ENCODE results near the gene LMCD1. TPM values are rescaled to one million over a fixed set of nuclear protein-coding genes. Genes with fewer than 3 reads are reported as not detected.

The LMCD1 gene
- polyA plus RNA-seq, 1 of the 3 experiments (the other 2 are of a cell fraction): 23.6 TPM

DNA sequence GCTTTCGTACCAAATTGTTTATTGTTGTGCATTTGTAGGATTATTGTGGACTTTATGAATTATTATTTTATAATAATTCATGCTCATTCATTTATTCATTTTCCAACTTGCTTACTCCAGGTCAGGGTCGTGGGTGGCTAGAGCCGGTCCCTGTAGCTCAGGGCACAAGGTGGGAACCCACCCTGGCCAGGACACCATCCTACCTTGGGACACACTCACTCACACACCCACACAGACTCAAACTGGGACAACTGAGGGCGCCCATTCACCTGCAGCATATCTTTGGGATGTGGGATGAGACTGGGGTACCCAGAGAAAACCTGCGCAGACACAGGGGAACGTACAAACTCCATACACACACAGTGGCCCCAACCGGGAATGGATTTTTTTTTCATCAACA lies 102.4 kb downstream of the LMCD1 start:
- no peak overlapping the region for H3K27ac ChIP-seq (ENCODE audit: low read depth in 2 of 2, low read length in 1 of 2)
- no peaks in the 10 kb centered on the region for H3F3A ChIP-seq (replicated peaks; ENCODE audit: insufficient read depth)
- POLR2A ChIA-PET: no interaction called here
- H3K9me2 ChIP-seq: no peaks in the 10 kb centered on the region
- H3K9me3 ChIP-seq: no peaks in the 10 kb centered on the region
- no peak for TF ChIP-seq JUND (IDR thresholded peaks at IDR 0.05)
- no peak for TF ChIP-seq EP300 (IDR thresholded peaks at IDR 0.05; ENCODE audit: borderline replicate concordance in 1 of 2, low read depth in 1 of 2, low read length in 1 of 2)
- TF ChIP-seq, protein P1, sequence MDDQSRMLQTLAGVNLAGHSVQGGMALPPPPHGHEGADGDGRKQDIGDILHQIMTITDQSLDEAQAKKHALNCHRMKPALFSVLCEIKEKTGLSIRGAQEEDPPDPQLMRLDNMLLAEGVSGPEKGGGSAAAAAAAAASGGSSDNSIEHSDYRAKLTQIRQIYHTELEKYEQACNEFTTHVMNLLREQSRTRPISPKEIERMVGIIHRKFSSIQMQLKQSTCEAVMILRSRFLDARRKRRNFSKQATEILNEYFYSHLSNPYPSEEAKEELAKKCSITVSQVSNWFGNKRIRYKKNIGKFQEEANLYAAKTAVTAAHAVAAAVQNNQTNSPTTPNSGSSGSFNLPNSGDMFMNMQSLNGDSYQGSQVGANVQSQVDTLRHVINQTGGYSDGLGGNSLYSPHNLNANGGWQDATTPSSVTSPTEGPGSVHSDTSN (IDR thresholded peaks at IDR 0.05): no peak
- TF ChIP-seq, protein P2, sequence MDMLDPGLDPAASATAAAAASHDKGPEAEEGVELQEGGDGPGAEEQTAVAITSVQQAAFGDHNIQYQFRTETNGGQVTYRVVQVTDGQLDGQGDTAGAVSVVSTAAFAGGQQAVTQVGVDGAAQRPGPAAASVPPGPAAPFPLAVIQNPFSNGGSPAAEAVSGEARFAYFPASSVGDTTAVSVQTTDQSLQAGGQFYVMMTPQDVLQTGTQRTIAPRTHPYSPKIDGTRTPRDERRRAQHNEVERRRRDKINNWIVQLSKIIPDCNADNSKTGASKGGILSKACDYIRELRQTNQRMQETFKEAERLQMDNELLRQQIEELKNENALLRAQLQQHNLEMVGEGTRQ (IDR thresholded peaks at IDR 0.05; ENCODE audit: borderline replicate concordance, low read depth, low read length): no peak
- no peak for TF ChIP-seq MXI1 (IDR thresholded peaks at IDR 0.05; ENCODE audit: low read depth, low read length)
- no peak for TF ChIP-seq SIN3A (IDR thresholded peaks at IDR 0.05; ENCODE audit: borderline replicate concordance, low read depth, low read length)
- TF ChIP-seq FOXM1 (IDR thresholded peaks at IDR 0.05; ENCODE audit: low read depth): no peak
- TF ChIP-seq, protein P3, sequence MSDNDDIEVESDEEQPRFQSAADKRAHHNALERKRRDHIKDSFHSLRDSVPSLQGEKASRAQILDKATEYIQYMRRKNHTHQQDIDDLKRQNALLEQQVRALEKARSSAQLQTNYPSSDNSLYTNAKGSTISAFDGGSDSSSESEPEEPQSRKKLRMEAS (IDR thresholded peaks at IDR 0.05; ENCODE audit: low read depth): no peak
- no peak for TF ChIP-seq TEAD4 (IDR thresholded peaks at IDR 0.05; ENCODE audit: borderline replicate concordance, insufficient read depth)
- TF ChIP-seq FOXJ3 (CRISPR knock-in tag; IDR thresholded peaks at IDR 0.05): no peak
- CTCF ChIA-PET: interaction anchor here (7.5 kb wide), 1 partner anchor 160 kb away, joined by 76 read pairs; no protein-coding TSS in a partner anchor
- H3K4me3 ChIP-seq (ENCODE audit: low read depth in 2 of 2, low read length in 1 of 2): no peak overlapping the region
- H3K79me2 ChIP-seq (ENCODE audit: insufficient read depth): no peaks in the 10 kb centered on the region
- no peak overlapping the region for H2AFZ ChIP-seq (ENCODE audit: low read depth)
- H3K4me2 ChIP-seq: no peak overlapping the region
- no peak for DNase-seq
- no peaks in the 10 kb centered on the region for H4K20me1 ChIP-seq (ENCODE audit: insufficient read depth)
- WGBS (ENCODE audit: low lambda C conversion rate): 76% methylated on average over 7 of the region's 7 CpGs
- H3K9ac ChIP-seq: no peak overlapping the region
- H3K4me1 ChIP-seq (ENCODE audit: control insufficient read depth in 1 of 2, insufficient read depth in 2 of 2, low read depth in 1 of 2, low read length in 1 of 2): peaks cover 5 to 35% of the 10 kb centered on the region in 2 experiments; a peak in 3 of 4 replicates
- no peaks in the 10 kb centered on the region for H3K36me3 ChIP-seq (replicated peaks in 1 of 2; ENCODE audit: control insufficient read depth in 1 of 2, insufficient read depth in 2 of 2, low read length in 1 of 2)
- no peaks in the 10 kb centered on the region for H3K27me3 ChIP-seq (ENCODE audit: insufficient read depth)

DNA sequence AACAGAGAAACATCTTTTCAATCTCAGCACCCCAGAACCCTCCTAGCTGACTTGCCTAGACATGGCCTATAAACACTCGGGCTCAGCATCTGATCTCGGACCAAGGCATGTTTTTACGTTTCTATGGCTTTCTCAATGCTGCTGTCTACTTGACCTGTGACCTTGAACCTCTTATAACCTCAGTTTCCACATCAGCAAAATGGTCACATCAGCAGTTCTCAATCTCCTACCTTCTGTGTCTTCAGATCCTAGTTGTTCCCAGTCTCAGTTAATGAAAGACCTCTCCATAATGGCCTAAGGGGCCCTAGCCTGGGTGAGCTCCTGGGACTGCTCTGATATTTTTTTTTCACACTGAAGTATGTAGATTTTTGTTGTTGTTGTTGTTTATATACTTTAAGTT lies 103.4 kb downstream of the LMCD1 start:
- Histone ChIP-seq H3K4me3 (ENCODE audit: low read depth in 2 of 2, low read length in 1 of 2) (no peak overlapping the region), H3K36me3 (replicated peaks in 1 of 2; ENCODE audit: control insufficient read depth in 1 of 2, insufficient read depth in 2 of 2, low read length in 1 of 2) (no peaks in the 10 kb centered on the region), H3K9ac (no peak overlapping the region), H3K27me3 (ENCODE audit: insufficient read depth) (no peaks in the 10 kb centered on the region), H3K4me2 (no peak overlapping the region), H3K27ac (ENCODE audit: low read depth in 2 of 2, low read length in 1 of 2) (no peak overlapping the region), H3K9me2 (no peaks in the 10 kb centered on the region), H3K79me2 (ENCODE audit: insufficient read depth) (no peaks in the 10 kb centered on the region), H2AFZ (ENCODE audit: low read depth) (no peak overlapping the region), H3K4me1 (ENCODE audit: control insufficient read depth in 1 of 2, insufficient read depth in 2 of 2, low read depth in 1 of 2, low read length in 1 of 2) (peaks cover 5 to 35% of the 10 kb centered on the region in 2 experiments; a peak in 3 of 4 replicates), H3K9me3 (no peaks in the 10 kb centered on the region), H3F3A (replicated peaks; ENCODE audit: insufficient read depth) (no peaks in the 10 kb centered on the region), H4K20me1 (ENCODE audit: insufficient read depth) (no peaks in the 10 kb centered on the region)
- DNase-seq: no peak
- ChIA-PET POLR2A (no interaction called here), CTCF (interaction anchor here (1.1 to 7.5 kb wide), 3 partner anchors 18 to 164 kb away, joined by 4 to 76 read pairs (median 5); partner anchors contain the start of gene OXTR)
- WGBS (ENCODE audit: low lambda C conversion rate): 84% methylated on average over 3 of the region's 3 CpGs
- TF ChIP-seq, protein P4, sequence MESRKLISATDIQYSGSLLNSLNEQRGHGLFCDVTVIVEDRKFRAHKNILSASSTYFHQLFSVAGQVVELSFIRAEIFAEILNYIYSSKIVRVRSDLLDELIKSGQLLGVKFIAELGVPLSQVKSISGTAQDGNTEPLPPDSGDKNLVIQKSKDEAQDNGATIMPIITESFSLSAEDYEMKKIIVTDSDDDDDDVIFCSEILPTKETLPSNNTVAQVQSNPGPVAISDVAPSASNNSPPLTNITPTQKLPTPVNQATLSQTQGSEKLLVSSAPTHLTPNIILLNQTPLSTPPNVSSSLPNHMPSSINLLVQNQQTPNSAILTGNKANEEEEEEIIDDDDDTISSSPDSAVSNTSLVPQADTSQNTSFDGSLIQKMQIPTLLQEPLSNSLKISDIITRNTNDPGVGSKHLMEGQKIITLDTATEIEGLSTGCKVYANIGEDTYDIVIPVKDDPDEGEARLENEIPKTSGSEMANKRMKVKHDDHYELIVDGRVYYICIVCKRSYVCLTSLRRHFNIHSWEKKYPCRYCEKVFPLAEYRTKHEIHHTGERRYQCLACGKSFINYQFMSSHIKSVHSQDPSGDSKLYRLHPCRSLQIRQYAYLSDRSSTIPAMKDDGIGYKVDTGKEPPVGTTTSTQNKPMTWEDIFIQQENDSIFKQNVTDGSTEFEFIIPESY (IDR thresholded peaks at IDR 0.05; ENCODE audit: borderline replicate concordance, low read depth): no peak
- TF ChIP-seq FOXM1 (IDR thresholded peaks at IDR 0.05; ENCODE audit: low read depth): no peak
- TF ChIP-seq, protein P5, sequence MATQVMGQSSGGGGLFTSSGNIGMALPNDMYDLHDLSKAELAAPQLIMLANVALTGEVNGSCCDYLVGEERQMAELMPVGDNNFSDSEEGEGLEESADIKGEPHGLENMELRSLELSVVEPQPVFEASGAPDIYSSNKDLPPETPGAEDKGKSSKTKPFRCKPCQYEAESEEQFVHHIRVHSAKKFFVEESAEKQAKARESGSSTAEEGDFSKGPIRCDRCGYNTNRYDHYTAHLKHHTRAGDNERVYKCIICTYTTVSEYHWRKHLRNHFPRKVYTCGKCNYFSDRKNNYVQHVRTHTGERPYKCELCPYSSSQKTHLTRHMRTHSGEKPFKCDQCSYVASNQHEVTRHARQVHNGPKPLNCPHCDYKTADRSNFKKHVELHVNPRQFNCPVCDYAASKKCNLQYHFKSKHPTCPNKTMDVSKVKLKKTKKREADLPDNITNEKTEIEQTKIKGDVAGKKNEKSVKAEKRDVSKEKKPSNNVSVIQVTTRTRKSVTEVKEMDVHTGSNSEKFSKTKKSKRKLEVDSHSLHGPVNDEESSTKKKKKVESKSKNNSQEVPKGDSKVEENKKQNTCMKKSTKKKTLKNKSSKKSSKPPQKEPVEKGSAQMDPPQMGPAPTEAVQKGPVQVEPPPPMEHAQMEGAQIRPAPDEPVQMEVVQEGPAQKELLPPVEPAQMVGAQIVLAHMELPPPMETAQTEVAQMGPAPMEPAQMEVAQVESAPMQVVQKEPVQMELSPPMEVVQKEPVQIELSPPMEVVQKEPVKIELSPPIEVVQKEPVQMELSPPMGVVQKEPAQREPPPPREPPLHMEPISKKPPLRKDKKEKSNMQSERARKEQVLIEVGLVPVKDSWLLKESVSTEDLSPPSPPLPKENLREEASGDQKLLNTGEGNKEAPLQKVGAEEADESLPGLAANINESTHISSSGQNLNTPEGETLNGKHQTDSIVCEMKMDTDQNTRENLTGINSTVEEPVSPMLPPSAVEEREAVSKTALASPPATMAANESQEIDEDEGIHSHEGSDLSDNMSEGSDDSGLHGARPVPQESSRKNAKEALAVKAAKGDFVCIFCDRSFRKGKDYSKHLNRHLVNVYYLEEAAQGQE (IDR thresholded peaks at IDR 0.05; ENCODE audit: low read depth, low read length): no peak
- no peak for TF ChIP-seq NRF1 (IDR thresholded peaks at IDR 0.05; ENCODE audit: low read depth, low read length)
- TF ChIP-seq CHD2 (IDR thresholded peaks at IDR 0.05; ENCODE audit: low read length, partially characterized antibody): no peak
- TF ChIP-seq EZH2phosphoT487 (IDR thresholded peaks at IDR 0.05; ENCODE audit: borderline replicate concordance, low read depth): no peak
- TF ChIP-seq, protein P3 (IDR thresholded peaks at IDR 0.05; ENCODE audit: low read depth): no peak
- TF ChIP-seq POLR2AphosphoS5 (IDR thresholded peaks at IDR 0.05; ENCODE audit: low read depth, low read length): no peak
- TF ChIP-seq, protein P6, sequence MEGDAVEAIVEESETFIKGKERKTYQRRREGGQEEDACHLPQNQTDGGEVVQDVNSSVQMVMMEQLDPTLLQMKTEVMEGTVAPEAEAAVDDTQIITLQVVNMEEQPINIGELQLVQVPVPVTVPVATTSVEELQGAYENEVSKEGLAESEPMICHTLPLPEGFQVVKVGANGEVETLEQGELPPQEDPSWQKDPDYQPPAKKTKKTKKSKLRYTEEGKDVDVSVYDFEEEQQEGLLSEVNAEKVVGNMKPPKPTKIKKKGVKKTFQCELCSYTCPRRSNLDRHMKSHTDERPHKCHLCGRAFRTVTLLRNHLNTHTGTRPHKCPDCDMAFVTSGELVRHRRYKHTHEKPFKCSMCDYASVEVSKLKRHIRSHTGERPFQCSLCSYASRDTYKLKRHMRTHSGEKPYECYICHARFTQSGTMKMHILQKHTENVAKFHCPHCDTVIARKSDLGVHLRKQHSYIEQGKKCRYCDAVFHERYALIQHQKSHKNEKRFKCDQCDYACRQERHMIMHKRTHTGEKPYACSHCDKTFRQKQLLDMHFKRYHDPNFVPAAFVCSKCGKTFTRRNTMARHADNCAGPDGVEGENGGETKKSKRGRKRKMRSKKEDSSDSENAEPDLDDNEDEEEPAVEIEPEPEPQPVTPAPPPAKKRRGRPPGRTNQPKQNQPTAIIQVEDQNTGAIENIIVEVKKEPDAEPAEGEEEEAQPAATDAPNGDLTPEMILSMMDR (IDR thresholded peaks at IDR 0.05): no peak
